Right atrium auricular region (tissue), 2 donors: Measurements from ENCODE around the gene PGLYRP2. TPM values are rescaled to one million over a fixed set of nuclear protein-coding genes. Genes with fewer than 3 reads are reported as not detected.

Source experiments
- DNase-seq: peaks from one replicate; pipeline ENCODE4 v3.0.0-alpha.2; 2019; ENCODE audit warnings: low spot score
- H3K27ac ChIP-seq, 2 donors: fragments of 200-600 bp; sonication (generic); 1 replicate in 1 of 2; 2 replicates in 1 of 2; pipeline ENCODE4 v1.5.1; 2016 to 2019
- H3K27me3 ChIP-seq, 2 donors: fragments of 200-600 bp; sonication (generic); one replicate each; pipeline versions ENCODE4 v1.5.1 to v1.6.0; 2017 to 2019
- H3K36me3 ChIP-seq: fragments of 200-600 bp; sonication (generic); one replicate; pipeline ENCODE4 v1.5.1; 2016
- H3K4me1 ChIP-seq, 2 donors: fragments of 200-600 bp; sonication (generic); one replicate each; pipeline versions ENCODE4 v1.5.1 to v1.6.0; 2017 to 2019
- H3K4me3 ChIP-seq, 2 donors: fragments of 200-600 bp; sonication (generic); 1 replicate in 1 of 2; 2 replicates in 1 of 2; pipeline ENCODE4 v1.5.1; 2017 to 2019; ENCODE audit warnings: mild to moderate bottlenecking in 1 of 2, moderate library complexity in 1 of 2
- H3K9me3 ChIP-seq, 2 donors: fragments of 200-600 bp; sonication (generic); one replicate each; pipeline ENCODE4 v1.5.1; 2019
- total RNA-seq, 2 donors: library from RNA; depleted of rRNA; stranded (reverse); fragments of >200 nt; gene quantifications; one replicate each; pipeline ENCODE4 v1.1.0, GENCODE V29; 2016
- TF ChIP-seq, protein P1 (sequence below), 2 donors: fragments of 200-600 bp; sonication (generic); IDR thresholded peaks; one replicate each; pipeline ENCODE4 v1.5.1; 2019; ENCODE audit warnings: antibody characterized with exemption in 2 of 2

PGLYRP2 gene
- total RNA-seq, 2 donors from 2014 or later: not detected

DNA sequence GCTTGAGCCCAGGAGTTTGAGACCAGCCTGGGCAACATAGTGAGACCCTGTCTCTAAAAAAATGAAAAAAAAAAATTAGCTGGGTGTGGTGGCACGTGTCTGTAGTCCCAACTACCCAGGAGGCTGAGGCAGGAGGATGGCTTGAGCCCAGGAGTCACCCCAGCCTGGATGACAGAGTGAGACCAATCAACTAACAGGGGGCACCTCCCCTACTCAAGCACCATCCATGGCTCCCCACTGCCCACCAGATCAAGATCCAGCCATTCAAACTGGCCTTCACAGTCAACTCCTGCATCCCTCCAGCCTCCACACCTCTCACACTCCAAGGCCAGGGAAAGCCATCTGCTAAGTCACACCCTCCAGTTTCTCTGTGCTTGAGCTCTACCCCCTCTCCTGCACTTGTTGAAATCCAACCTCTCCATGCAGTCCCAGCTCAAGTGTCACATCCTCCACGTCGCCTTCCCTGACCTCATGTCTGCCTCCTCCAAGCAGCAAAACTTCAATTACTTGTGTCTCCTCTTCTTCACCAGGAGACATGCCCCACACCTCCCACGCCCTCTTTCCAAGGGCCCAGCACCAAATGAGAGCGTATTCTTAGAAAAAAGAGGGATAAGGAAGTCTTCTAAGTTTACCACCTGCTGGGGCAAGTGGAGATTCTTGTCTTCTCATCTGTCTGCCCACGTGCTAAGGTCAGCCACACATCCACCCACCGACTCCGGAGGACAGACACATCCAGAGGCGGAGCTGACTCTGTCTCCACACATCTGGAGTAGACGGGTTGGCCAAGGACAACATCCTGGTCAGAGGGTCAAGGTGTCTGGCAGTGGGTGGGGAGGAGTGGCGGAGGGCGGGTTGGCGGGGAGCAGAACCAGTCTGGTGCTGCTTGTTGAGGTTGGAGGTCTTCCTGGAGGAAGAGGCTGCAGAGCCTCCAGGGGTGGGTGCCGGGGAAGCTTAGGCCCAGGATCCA lies 28.1 kb upstream of the PGLYRP2 start:
- Histone ChIP-seq H3K4me3 (no peak overlapping the region), H3K36me3 (no peaks in the 10 kb centered on the region), H3K4me1 (peaks cover 0 to 3% of the 10 kb centered on the region in 2 donors), H3K27ac (no peak overlapping the region), H3K9me3 (no peaks in the 10 kb centered on the region), H3K27me3 (peaks cover 0 to 11% of the 10 kb centered on the region in 2 donors)
- no peak for DNase-seq
- TF ChIP-seq, protein P1, sequence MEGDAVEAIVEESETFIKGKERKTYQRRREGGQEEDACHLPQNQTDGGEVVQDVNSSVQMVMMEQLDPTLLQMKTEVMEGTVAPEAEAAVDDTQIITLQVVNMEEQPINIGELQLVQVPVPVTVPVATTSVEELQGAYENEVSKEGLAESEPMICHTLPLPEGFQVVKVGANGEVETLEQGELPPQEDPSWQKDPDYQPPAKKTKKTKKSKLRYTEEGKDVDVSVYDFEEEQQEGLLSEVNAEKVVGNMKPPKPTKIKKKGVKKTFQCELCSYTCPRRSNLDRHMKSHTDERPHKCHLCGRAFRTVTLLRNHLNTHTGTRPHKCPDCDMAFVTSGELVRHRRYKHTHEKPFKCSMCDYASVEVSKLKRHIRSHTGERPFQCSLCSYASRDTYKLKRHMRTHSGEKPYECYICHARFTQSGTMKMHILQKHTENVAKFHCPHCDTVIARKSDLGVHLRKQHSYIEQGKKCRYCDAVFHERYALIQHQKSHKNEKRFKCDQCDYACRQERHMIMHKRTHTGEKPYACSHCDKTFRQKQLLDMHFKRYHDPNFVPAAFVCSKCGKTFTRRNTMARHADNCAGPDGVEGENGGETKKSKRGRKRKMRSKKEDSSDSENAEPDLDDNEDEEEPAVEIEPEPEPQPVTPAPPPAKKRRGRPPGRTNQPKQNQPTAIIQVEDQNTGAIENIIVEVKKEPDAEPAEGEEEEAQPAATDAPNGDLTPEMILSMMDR (IDR thresholded peaks at IDR 0.05): no peak

DNA sequence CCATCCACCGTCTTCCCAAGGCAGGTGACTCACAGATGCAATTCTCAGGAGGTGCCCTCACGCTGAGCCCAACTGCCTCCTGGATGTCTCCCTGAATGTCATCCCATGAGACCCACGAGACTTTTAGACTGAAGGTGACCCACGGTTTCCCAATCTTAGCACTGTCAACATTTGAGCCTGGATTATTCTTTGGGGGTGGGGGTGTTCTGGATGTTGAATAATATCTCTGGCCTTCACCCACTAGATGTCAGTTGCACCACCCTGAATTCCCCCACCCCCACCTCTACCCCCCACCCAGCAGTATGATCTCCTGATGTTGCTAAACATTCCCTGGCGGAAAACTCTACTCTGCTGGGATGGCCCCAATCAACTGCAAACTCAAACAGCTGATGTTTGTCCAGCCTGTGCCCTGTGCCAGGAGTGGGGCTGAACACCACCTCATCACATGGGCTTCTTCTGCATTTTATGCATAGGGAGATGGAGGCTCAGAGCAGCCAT lies 26.8 kb upstream of the PGLYRP2 start:
- H3K9me3 ChIP-seq: no peaks in the 10 kb centered on the region
- no peak overlapping the region for H3K27ac ChIP-seq
- no peak overlapping the region for H3K4me3 ChIP-seq
- peaks cover 0 to 3% of the 10 kb centered on the region in 2 donors for H3K4me1 ChIP-seq
- H3K36me3 ChIP-seq: no peaks in the 10 kb centered on the region
- no peak for DNase-seq
- peaks cover 0 to 11% of the 10 kb centered on the region in 2 donors for H3K27me3 ChIP-seq
- TF ChIP-seq, protein P1 (IDR thresholded peaks at IDR 0.05): no peak

DNA sequence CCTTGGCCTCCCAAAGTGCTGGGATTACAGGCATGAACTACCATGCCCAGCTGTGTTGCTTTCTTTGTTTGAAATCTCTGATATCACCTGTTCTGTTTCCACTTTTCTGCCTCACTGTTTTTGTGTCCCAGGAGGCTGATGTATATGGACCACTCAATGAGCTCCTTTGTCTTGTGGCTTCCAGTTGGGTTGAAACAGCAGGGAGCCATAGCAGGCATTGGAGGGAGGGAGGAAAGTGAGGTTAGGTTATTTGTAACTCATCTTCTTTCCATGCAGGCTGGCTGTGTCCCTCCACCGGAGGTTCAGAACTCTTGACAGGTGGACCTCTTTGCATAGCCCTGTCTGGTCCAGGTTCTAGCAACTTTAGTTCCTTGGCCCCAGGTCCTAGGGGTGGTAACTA lies 23.0 kb upstream of the PGLYRP2 start:
- Histone ChIP-seq H3K9me3 (no peaks in the 10 kb centered on the region), H3K4me3 (no peak overlapping the region), H3K27ac (no peak overlapping the region), H3K36me3 (no peaks in the 10 kb centered on the region), H3K4me1 (no peaks in the 10 kb centered on the region), H3K27me3 (no peaks in the 10 kb centered on the region)
- DNase-seq: no peak
- TF ChIP-seq, protein P1 (IDR thresholded peaks at IDR 0.05): no peak

DNA sequence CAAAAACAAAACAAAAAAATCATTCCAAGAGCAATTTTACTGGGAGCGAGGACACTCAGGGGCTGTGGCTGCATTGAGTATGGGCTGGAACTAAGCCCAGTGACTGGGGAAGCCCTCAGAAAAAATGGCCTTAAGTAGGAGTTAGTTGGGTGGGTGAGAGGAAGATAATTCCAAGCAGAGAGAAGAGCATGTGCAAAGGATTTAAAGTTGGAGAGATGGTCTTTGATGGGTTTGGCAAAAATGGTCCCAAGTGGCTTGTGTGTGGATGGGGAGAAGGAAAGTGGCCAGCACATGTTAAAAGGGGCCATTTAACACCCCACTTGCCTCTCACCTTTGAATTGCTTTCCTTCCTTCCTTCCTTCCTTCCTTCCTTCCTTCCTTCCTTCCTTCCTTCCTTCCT lies 22.3 kb upstream of the PGLYRP2 start:
- Histone ChIP-seq H3K9me3 (no peaks in the 10 kb centered on the region), H3K27me3 (no peaks in the 10 kb centered on the region), H3K27ac (no peak overlapping the region), H3K4me1 (no peaks in the 10 kb centered on the region), H3K36me3 (no peaks in the 10 kb centered on the region), H3K4me3 (no peak overlapping the region)
- TF ChIP-seq, protein P1 (IDR thresholded peaks at IDR 0.05): no peak
- DNase-seq: no peak

DNA sequence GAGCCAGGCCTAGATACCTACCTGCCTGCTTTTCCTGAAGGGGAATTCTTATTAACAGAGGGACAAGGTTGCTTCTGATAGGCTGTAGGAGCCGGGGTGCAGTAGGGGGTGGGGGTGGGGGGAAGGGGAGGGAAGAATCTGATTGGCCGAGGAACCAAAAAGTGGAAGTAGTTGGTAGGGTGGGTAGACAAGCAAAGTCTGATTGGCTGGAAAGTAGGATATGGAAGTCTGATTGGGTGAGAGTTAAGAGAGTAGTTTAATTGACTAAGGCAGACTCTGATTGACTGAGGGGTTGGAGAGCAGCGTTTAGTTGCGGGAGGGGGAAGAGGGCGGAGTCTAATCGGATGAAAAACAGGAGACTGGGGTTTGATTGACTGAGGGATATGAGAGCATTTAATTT lies 19.6 kb upstream of the PGLYRP2 start:
- no peaks in the 10 kb centered on the region for H3K27me3 ChIP-seq

More for the DNA sequence above, 19.6 kb upstream of the PGLYRP2 start:
- DNase-seq: no peak
- Histone ChIP-seq H3K27ac (no peak overlapping the region), H3K4me1 (no peaks in the 10 kb centered on the region), H3K4me3 (no peak overlapping the region), H3K36me3 (no peaks in the 10 kb centered on the region), H3K9me3 (no peaks in the 10 kb centered on the region)
- TF ChIP-seq, protein P1 (IDR thresholded peaks at IDR 0.05): no peak
